ENCODE results near the gene CFAP210.

Gene CFAP210

GRCh38 chr2:169664978-169665930 is 29.0 kb downstream of the CFAP210 start:
- H3K4me3 ChIP-seq (ENCODE audit: low read length): no peak overlapping the region
- H3K9ac ChIP-seq (ENCODE audit: low read length): no peak overlapping the region
- H3K27me3 ChIP-seq (ENCODE audit: control insufficient read depth, insufficient read depth, low read length): no peaks in the 10 kb centered on the region
- no peaks in the 10 kb centered on the region for H3K36me3 ChIP-seq (ENCODE audit: control insufficient read depth, insufficient read depth, low read length)
- H3K9me3 ChIP-seq (ENCODE audit: control insufficient read depth, low read length): no peaks in the 10 kb centered on the region
- peaks cover 16% of the 10 kb centered on the region for H3K4me1 ChIP-seq (ENCODE audit: control insufficient read depth, insufficient read depth, low read length)

DNA sequence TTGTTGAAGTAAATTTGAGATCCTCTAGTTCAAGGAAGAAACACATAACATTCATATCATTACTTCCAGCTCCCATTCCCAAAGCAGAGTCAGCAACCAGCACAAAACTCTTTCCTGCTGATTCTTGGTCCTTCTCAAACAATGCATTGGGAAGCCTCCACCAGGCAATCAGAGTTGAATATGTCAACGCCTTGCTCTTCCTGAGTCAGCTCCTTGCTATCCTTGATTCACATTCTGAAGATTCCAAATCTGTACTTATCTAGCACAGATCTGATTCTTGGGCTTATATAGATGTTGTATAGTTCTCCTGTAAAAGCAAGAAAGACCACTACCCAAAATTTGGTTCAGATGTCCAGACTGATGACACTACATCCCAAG is 29.6 kb downstream of the CFAP210 start:
- no peak overlapping the region for H3K4me3 ChIP-seq (ENCODE audit: low read length)
- peaks cover 16% of the 10 kb centered on the region for H3K4me1 ChIP-seq (ENCODE audit: control insufficient read depth, insufficient read depth, low read length)
- H3K27me3 ChIP-seq (ENCODE audit: control insufficient read depth, insufficient read depth, low read length): no peaks in the 10 kb centered on the region
- H3K36me3 ChIP-seq (ENCODE audit: control insufficient read depth, insufficient read depth, low read length): no peaks in the 10 kb centered on the region
- H3K9me3 ChIP-seq (ENCODE audit: control insufficient read depth, low read length): no peaks in the 10 kb centered on the region
- no peak overlapping the region for H3K9ac ChIP-seq (ENCODE audit: low read length)

DNA sequence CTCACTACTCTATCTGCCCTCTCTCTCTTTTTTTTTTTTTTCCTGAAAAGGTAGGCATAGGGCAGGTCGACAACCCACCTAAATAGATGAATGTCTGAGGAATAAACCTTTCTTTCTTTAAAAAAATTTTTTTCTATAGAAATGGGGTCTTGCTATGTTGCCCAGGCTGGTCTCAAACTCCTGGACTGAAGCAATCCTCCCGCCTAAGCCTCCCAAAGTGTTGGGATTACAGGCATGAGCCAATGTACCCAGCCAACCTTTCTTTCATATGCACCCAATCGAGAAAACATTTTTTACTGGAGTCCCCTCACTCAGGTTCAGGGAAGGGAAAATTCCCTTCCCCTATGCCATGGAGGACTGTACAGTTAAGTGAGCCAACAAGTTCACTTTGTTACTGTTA is 31.0 kb downstream of the CFAP210 start:
- Histone ChIP-seq H3K9ac (ENCODE audit: low read length) (no peak overlapping the region), H3K4me1 (ENCODE audit: control insufficient read depth, insufficient read depth, low read length) (peaks cover 13% of the 10 kb centered on the region), H3K27me3 (ENCODE audit: control insufficient read depth, insufficient read depth, low read length) (no peaks in the 10 kb centered on the region), H3K9me3 (ENCODE audit: control insufficient read depth, low read length) (no peaks in the 10 kb centered on the region), H3K4me3 (ENCODE audit: low read length) (no peak overlapping the region), H3K36me3 (ENCODE audit: control insufficient read depth, insufficient read depth, low read length) (no peaks in the 10 kb centered on the region)

- no peak overlapping the region for H3K9ac ChIP-seq (ENCODE audit: low read length)
- H3K9me3 ChIP-seq (ENCODE audit: control insufficient read depth, low read length): no peaks in the 10 kb centered on the region
- no peak overlapping the region for H3K4me3 ChIP-seq (ENCODE audit: low read length)
- H3K27me3 ChIP-seq (ENCODE audit: control insufficient read depth, insufficient read depth, low read length): no peaks in the 10 kb centered on the region
- H3K4me1 ChIP-seq (ENCODE audit: control insufficient read depth, insufficient read depth, low read length): peaks cover 8% of the 10 kb centered on the region
- no peaks in the 10 kb centered on the region for H3K36me3 ChIP-seq (ENCODE audit: control insufficient read depth, insufficient read depth, low read length)
Measured at GRCh38 chr2:169662744-169663143, 31.5 kb downstream of the CFAP210 start.

GRCh38 chr2:169661265-169661664 is 32.9 kb downstream of the CFAP210 start:
- no peak overlapping the region for H3K9ac ChIP-seq (ENCODE audit: low read length)
- H3K4me3 ChIP-seq (ENCODE audit: low read length): no peak overlapping the region
- H3K4me1 ChIP-seq (ENCODE audit: control insufficient read depth, insufficient read depth, low read length): peaks cover 8% of the 10 kb centered on the region
- H3K36me3 ChIP-seq (ENCODE audit: control insufficient read depth, insufficient read depth, low read length): no peaks in the 10 kb centered on the region
- no peaks in the 10 kb centered on the region for H3K27me3 ChIP-seq (ENCODE audit: control insufficient read depth, insufficient read depth, low read length)
- H3K9me3 ChIP-seq (ENCODE audit: control insufficient read depth, low read length): no peaks in the 10 kb centered on the region

- no peaks in the 10 kb centered on the region for H3K36me3 ChIP-seq (ENCODE audit: control insufficient read depth, insufficient read depth, low read length)
- no peak overlapping the region for H3K4me3 ChIP-seq (ENCODE audit: low read length)
- no peaks in the 10 kb centered on the region for H3K9me3 ChIP-seq (ENCODE audit: control insufficient read depth, low read length)
- no peaks in the 10 kb centered on the region for H3K27me3 ChIP-seq (ENCODE audit: control insufficient read depth, insufficient read depth, low read length)
- no peak overlapping the region for H3K9ac ChIP-seq (ENCODE audit: low read length)
- H3K4me1 ChIP-seq (ENCODE audit: control insufficient read depth, insufficient read depth, low read length): no peaks in the 10 kb centered on the region
Measured at GRCh38 chr2:169659320-169659719, 34.9 kb downstream of the CFAP210 start.

DNA sequence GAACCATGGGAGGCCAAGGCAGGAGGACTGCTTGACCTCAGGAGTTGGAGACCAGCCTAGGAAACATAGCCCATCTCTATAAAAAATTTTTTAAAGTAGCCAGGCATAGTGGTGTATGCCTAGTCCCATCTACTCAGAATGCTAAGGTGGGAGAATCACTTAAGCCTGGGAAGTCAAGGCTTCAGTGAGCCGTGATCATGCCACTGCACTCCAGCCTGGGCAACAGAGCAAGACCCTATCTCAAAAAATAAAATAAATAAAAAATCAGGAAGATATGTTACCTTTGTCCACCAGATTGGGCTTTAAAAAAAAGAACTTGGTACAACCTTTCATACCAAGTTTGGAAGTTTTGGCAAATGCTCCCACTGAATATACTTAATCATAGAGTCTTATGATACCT is 35.3 kb downstream of the CFAP210 start:
- Histone ChIP-seq H3K4me3 (ENCODE audit: low read length) (no peak overlapping the region), H3K9ac (ENCODE audit: low read length) (no peak overlapping the region), H3K4me1 (ENCODE audit: control insufficient read depth, insufficient read depth, low read length) (no peaks in the 10 kb centered on the region), H3K36me3 (ENCODE audit: control insufficient read depth, insufficient read depth, low read length) (no peaks in the 10 kb centered on the region), H3K9me3 (ENCODE audit: control insufficient read depth, low read length) (no peaks in the 10 kb centered on the region), H3K27me3 (ENCODE audit: control insufficient read depth, insufficient read depth, low read length) (no peaks in the 10 kb centered on the region)

- H3K27me3 ChIP-seq (ENCODE audit: control insufficient read depth, insufficient read depth, low read length): no peaks in the 10 kb centered on the region
- no peak overlapping the region for H3K4me3 ChIP-seq (ENCODE audit: low read length)
- H3K9ac ChIP-seq (ENCODE audit: low read length): no peak overlapping the region
- H3K9me3 ChIP-seq (ENCODE audit: control insufficient read depth, low read length): no peaks in the 10 kb centered on the region
- no peaks in the 10 kb centered on the region for H3K4me1 ChIP-seq (ENCODE audit: control insufficient read depth, insufficient read depth, low read length)
- H3K36me3 ChIP-seq (ENCODE audit: control insufficient read depth, insufficient read depth, low read length): no peaks in the 10 kb centered on the region
Measured at GRCh38 chr2:169656164-169656563, 38.0 kb downstream of the CFAP210 start.

DNA sequence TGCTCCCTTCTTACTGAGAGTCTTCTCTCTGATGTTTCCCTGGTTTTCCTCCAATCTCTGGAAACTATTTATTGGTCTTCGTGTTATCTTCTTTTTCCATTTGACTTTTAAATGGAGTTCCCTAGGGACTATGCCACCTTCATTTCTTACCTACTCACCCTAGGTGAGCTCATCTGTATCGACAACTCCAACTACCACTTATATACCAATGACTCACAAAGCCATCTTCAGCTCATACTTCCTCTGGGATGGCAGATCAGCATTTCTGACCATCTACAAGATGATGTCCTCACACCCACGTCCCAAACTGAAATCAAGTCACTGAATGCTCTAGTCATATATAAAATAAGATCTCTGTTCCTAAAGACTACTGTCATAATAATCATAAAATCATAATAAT is 40.6 kb downstream of the CFAP210 start:
- H3K9ac ChIP-seq (ENCODE audit: low read length): no peak overlapping the region
- H3K27me3 ChIP-seq (ENCODE audit: control insufficient read depth, insufficient read depth, low read length): no peaks in the 10 kb centered on the region
- no peaks in the 10 kb centered on the region for H3K9me3 ChIP-seq (ENCODE audit: control insufficient read depth, low read length)
- no peaks in the 10 kb centered on the region for H3K4me1 ChIP-seq (ENCODE audit: control insufficient read depth, insufficient read depth, low read length)
- no peaks in the 10 kb centered on the region for H3K36me3 ChIP-seq (ENCODE audit: control insufficient read depth, insufficient read depth, low read length)
- H3K4me3 ChIP-seq (ENCODE audit: low read length): no peak overlapping the region

- Histone ChIP-seq H3K36me3 (ENCODE audit: control insufficient read depth, insufficient read depth, low read length) (no peaks in the 10 kb centered on the region), H3K4me3 (ENCODE audit: low read length) (no peak overlapping the region), H3K27me3 (ENCODE audit: control insufficient read depth, insufficient read depth, low read length) (no peaks in the 10 kb centered on the region), H3K4me1 (ENCODE audit: control insufficient read depth, insufficient read depth, low read length) (no peaks in the 10 kb centered on the region), H3K9me3 (ENCODE audit: control insufficient read depth, low read length) (no peaks in the 10 kb centered on the region), H3K9ac (ENCODE audit: low read length) (no peak overlapping the region)
Measured at GRCh38 chr2:169649278-169649677, 44.9 kb downstream of the CFAP210 start.

- Histone ChIP-seq H3K27me3 (ENCODE audit: control insufficient read depth, insufficient read depth, low read length) (no peaks in the 10 kb centered on the region), H3K9me3 (ENCODE audit: control insufficient read depth, low read length) (no peaks in the 10 kb centered on the region), H3K4me1 (ENCODE audit: control insufficient read depth, insufficient read depth, low read length) (no peaks in the 10 kb centered on the region), H3K9ac (ENCODE audit: low read length) (no peak overlapping the region), H3K36me3 (ENCODE audit: control insufficient read depth, insufficient read depth, low read length) (no peaks in the 10 kb centered on the region), H3K4me3 (ENCODE audit: low read length) (no peak overlapping the region)
Measured at GRCh38 chr2:169647496-169647895, 46.7 kb downstream of the CFAP210 start.

DNA sequence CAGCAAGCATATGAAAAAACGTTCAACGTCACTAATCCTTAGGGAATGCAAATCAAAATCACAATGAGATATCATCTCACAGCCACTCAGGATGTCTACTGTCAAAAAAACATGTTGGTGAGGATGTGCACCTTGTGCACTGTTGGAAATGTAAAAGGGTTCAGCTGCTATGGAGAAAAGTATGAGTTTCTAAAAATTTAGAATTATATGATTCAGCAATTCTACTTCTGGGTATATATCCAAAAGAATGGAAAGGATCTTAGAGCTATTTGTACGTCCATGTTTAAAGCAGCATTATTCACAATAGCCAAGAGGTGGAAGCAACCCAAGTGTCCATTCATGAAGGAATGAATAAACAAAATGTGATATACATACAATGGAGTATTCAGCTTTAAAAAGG is 50.0 kb downstream of the CFAP210 start:
- no peaks in the 10 kb centered on the region for H3K9me3 ChIP-seq (ENCODE audit: control insufficient read depth, low read length)

More for the DNA sequence above, 50.0 kb downstream of the CFAP210 start:
- Histone ChIP-seq H3K9ac (ENCODE audit: low read length) (no peak overlapping the region), H3K4me3 (ENCODE audit: low read length) (no peak overlapping the region), H3K4me1 (ENCODE audit: control insufficient read depth, insufficient read depth, low read length) (no peaks in the 10 kb centered on the region), H3K27me3 (ENCODE audit: control insufficient read depth, insufficient read depth, low read length) (no peaks in the 10 kb centered on the region), H3K36me3 (ENCODE audit: control insufficient read depth, insufficient read depth, low read length) (no peaks in the 10 kb centered on the region)
